RWPE1 (cell line): ENCODE results near the gene PPP2CA.
"Not testable (repeated sequence)": the region's sequence is repeated elsewhere in the genome, so short reads cannot be mapped to it uniquely, and the experiment has no call there.

Experiments used
- CTCF ChIA-PET: fragments of 350-600 bp; sonication (Branson Sonifier 250); formaldehyde crosslinking; extraction: SDS; loops from one replicate; lab custom pipeline; 2021; lab: Yijun Ruan, JAX
- POLR2A ChIA-PET: fragments of 400-600 bp; formaldehyde crosslinking; extraction: SDS; loops from one replicate; lab custom pipeline; 2020; ENCODE audit warnings: antibody characterized with exemption; ENCODE audit not compliant: low non-redundant PET; lab: Yijun Ruan, JAX
- DNase-seq: peaks from one replicate; pipeline ENCODE4 v3.0.0; 2012; ENCODE audit warnings: low spot score
- H3K27ac ChIP-seq: fragments of 450-650 bp; 2 replicates; pipeline ENCODE4 v1.5.1; 2017
- CTCF ChIP-seq: fragments of 450-650 bp; conservative IDR thresholded peaks from 2 replicates; pipeline ENCODE4 v1.5.1; 2017; ENCODE audit warnings: low read depth, mild to moderate bottlenecking

PPP2CA gene

GRCh38 chr5:134174841-134175839, 50.7 kb downstream of the PPP2CA start:
- ChIA-PET CTCF (interaction anchor here (0.7 to 1.1 kb wide), 2 partner anchors 136 to 1022 kb away, joined by 3 to 6 read pairs; no protein-coding TSS in a partner anchor), POLR2A (interaction anchor here (0.7 kb wide), 1 partner anchor 418 kb away, joined by 3 read pairs; no protein-coding TSS in a partner anchor)
- DNase-seq, result peak; percentile 32
- no peak overlapping the region for H3K27ac ChIP-seq
- no peak for TF ChIP-seq CTCF

GRCh38 chr5:134171972-134172371, 53.9 kb downstream of the PPP2CA start:
- no peak for TF ChIP-seq CTCF
- POLR2A ChIA-PET, result no interaction called here
- CTCF ChIA-PET, result interaction anchor here (0.9 kb wide), 1 partner anchor 27 kb away, joined by 3 read pairs; no protein-coding TSS in a partner anchor
- no peak overlapping the region for H3K27ac ChIP-seq
- no peak for DNase-seq

- no peak overlapping the region for H3K27ac ChIP-seq
- no peak for TF ChIP-seq CTCF
- ChIA-PET CTCF (interaction anchor here (1.0 kb wide), 1 partner anchor 22 kb away, joined by 4 read pairs; no protein-coding TSS in a partner anchor), POLR2A (no interaction called here)
- no peak for DNase-seq
These were observed 63.3 kb downstream of the PPP2CA start for GRCh38 chr5:134162592-134162991.

- ChIA-PET CTCF (interaction anchor here (0.6 to 1.0 kb wide), 4 partner anchors 22 to 122 kb away, joined by 3 to 7 read pairs (median 6); no protein-coding TSS in a partner anchor), POLR2A (no interaction called here)
- no peak overlapping the region for H3K27ac ChIP-seq
- no peak for TF ChIP-seq CTCF
- no peak for DNase-seq
These were observed 64.1 kb downstream of the PPP2CA start for GRCh38 chr5:134161513-134162395.

- no peak overlapping the region for H3K27ac ChIP-seq
- POLR2A ChIA-PET, result interaction anchor here (0.8 kb wide), 1 partner anchor 13 kb away, joined by 3 read pairs; no protein-coding TSS in a partner anchor
- no peak for TF ChIP-seq CTCF
- CTCF ChIA-PET, result interaction anchor here (0.7 to 1.9 kb wide), 3 partner anchors 13 to 867 kb away, joined by 3 to 9 read pairs (median 3); no protein-coding TSS in a partner anchor
- DNase-seq, result peak; percentile 64
These were observed 72.2 kb downstream of the PPP2CA start for GRCh38 chr5:134153657-134154056.

- no peak overlapping the region for H3K27ac ChIP-seq
- TF ChIP-seq CTCF, result no peak
- no peak for DNase-seq
- POLR2A ChIA-PET, result interaction anchor here (0.8 kb wide), 1 partner anchor 12 kb away, joined by 3 read pairs; no protein-coding TSS in a partner anchor
- CTCF ChIA-PET, result interaction anchor here (0.7 to 1.9 kb wide), 4 partner anchors 12 to 866 kb away, joined by 3 to 9 read pairs (median 3); no protein-coding TSS in a partner anchor
These were observed 72.6 kb downstream of the PPP2CA start for GRCh38 chr5:134153241-134153640.

GRCh38 chr5:134152173-134152832, 73.6 kb downstream of the PPP2CA start:
- H3K27ac ChIP-seq, DNase-seq, POLR2A ChIA-PET: not testable (repeated sequence)
- CTCF ChIA-PET, result interaction anchor here (0.7 to 1.9 kb wide), 2 partner anchors 12 to 111 kb away, joined by 3 to 9 read pairs; no protein-coding TSS in a partner anchor
